WTC11 (cell line): ENCODE data around the gene TNIP1. TPM values are rescaled to one million over a fixed set of nuclear protein-coding genes. Genes with fewer than 3 reads are reported as not detected.

Experiments used
- ATAC-seq: fragments of 200-7000 bp; cut with Tn5 transposase; 2 replicates; pipeline ENCODE4 v1.10.0; 2021; ENCODE audit warnings: mild to moderate bottlenecking, moderate library complexity
- CTCF ChIA-PET: fragments of 300-600 bp; sonication (Branson Sonifier 250); formaldehyde crosslinking; loops from one replicate; lab custom pipeline; 2021; ENCODE audit warnings: antibody characterized with exemption; lab: Charles Lee
- POLR2A ChIA-PET: fragments of 350-600 bp; sonication (Branson Sonifier 250); formaldehyde crosslinking; loops from one replicate; lab custom pipeline; 2021; ENCODE audit warnings: antibody characterized with exemption; lab: Charles Lee
- DNase-seq: peaks from one replicate; pipeline ENCODE4 v3.0.0; 2021; ENCODE audit warnings: low spot score
- H3K27ac Mint-ChIP-seq: 2 replicates; pipeline ENCODE4 v1.8.0; 2021; ENCODE audit warnings: mixed read lengths
- H3K27me3 Mint-ChIP-seq: 2 replicates; pipeline ENCODE4 v1.8.0; 2021; ENCODE audit warnings: low read depth, mild to moderate bottlenecking, moderate library complexity, mixed read lengths
- H3K36me3 Mint-ChIP-seq: 2 replicates; pipeline ENCODE4 v1.8.0; 2021; ENCODE audit warnings: mixed read lengths
- H3K4me1 Mint-ChIP-seq: 2 replicates; pipeline ENCODE4 v1.8.0; 2022; ENCODE audit warnings: mixed read lengths
- H3K4me3 Mint-ChIP-seq: 2 replicates; pipeline ENCODE4 v1.8.0; 2021; ENCODE audit warnings: mild to moderate bottlenecking, moderate library complexity, mixed read lengths
- H3K9me3 Mint-ChIP-seq: 2 replicates; pipeline ENCODE4 v1.8.0; 2021; ENCODE audit warnings: mixed read lengths
- ELF4 ChIP-seq: sonication (generic); formaldehyde crosslinking; IDR thresholded peaks from 2 replicates; pipeline ENCODE4 v1.8.1; 2022; ENCODE audit warnings: low read depth, mild to moderate bottlenecking, moderate library complexity, missing genetic modification reagents
- GRHL2 ChIP-seq: fragments of 250-450 bp; sonication (Bioruptor Pico); IDR thresholded peaks from 2 replicates; pipeline ENCODE4 v1.8.0; 2022; ENCODE audit warnings: mild to moderate bottlenecking, moderate library complexity; ENCODE audit not compliant: insufficient replicate concordance, severe bottlenecking
- HMGA2 ChIP-seq: fragments of 250-450 bp; sonication (Bioruptor Pico); IDR thresholded peaks from 2 replicates; pipeline ENCODE4 v1.4.0; 2021; ENCODE audit warnings: mild to moderate bottlenecking, moderate library complexity
- IRF2 ChIP-seq: sonication (generic); formaldehyde crosslinking; IDR thresholded peaks from 2 replicates; pipeline ENCODE4 v1.8.0; 2022; ENCODE audit warnings: low read depth, missing genetic modification reagents, borderline replicate concordance
- MXD4 ChIP-seq: fragments of 250-450 bp; sonication (Bioruptor Pico); IDR thresholded peaks from 2 replicates; pipeline ENCODE4 v1.8.0; 2021; ENCODE audit warnings: mild to moderate bottlenecking, moderate library complexity, borderline replicate concordance
- NFATC4 ChIP-seq: fragments of 250-450 bp; sonication (Bioruptor Pico); IDR thresholded peaks from 2 replicates; pipeline ENCODE4 v1.9.0; 2021; ENCODE audit warnings: mild to moderate bottlenecking
- NFYB ChIP-seq: sonication (generic); formaldehyde crosslinking; conservative IDR thresholded peaks from 2 replicates; pipeline ENCODE4 v1.8.0; 2022; ENCODE audit warnings: low read depth, missing genetic modification reagents
- RORB ChIP-seq: fragments of 250-450 bp; sonication (Bioruptor Pico); IDR thresholded peaks from 2 replicates; pipeline ENCODE4 v1.9.0; 2021; ENCODE audit warnings: mild to moderate bottlenecking
- TEAD4 ChIP-seq: sonication (generic); formaldehyde crosslinking; IDR thresholded peaks from 2 replicates; pipeline ENCODE4 v1.8.0; 2022; ENCODE audit warnings: mild to moderate bottlenecking, missing genetic modification reagents
- ZNF396 ChIP-seq: fragments of 250-450 bp; sonication (Bioruptor Pico); IDR thresholded peaks from 2 replicates; pipeline ENCODE4 v1.8.0; 2021; ENCODE audit warnings: mild to moderate bottlenecking, moderate library complexity, borderline replicate concordance
- ZNF416 ChIP-seq: fragments of 250-450 bp; sonication (Bioruptor Pico); IDR thresholded peaks from 2 replicates; pipeline ENCODE4 v1.9.0; 2021; ENCODE audit warnings: mild to moderate bottlenecking, inconsistent platforms
- total RNA-seq: library from RNA; stranded (reverse); gene quantifications from 3 replicates; pipeline ENCODE4 v1.2.3, GENCODE V29; 2021
- TF ChIP-seq, protein P1 (sequence below): sonication (generic); formaldehyde crosslinking; IDR thresholded peaks from 2 replicates; pipeline ENCODE4 v1.8.0; 2022; ENCODE audit warnings: missing genetic modification reagents
- TF ChIP-seq, protein P2 (sequence below): sonication (generic); formaldehyde crosslinking; IDR thresholded peaks from 2 replicates; pipeline ENCODE4 v1.8.0; 2023; ENCODE audit warnings: missing genetic modification reagents, mild to moderate bottlenecking, borderline replicate concordance
- TF ChIP-seq, protein P3 (sequence below): sonication (generic); formaldehyde crosslinking; IDR thresholded peaks from 2 replicates; pipeline ENCODE4 v1.8.1; 2022; ENCODE audit warnings: mild to moderate bottlenecking, missing genetic modification reagents, moderate library complexity, borderline replicate concordance
- TF ChIP-seq, protein P4 (sequence below): sonication (generic); formaldehyde crosslinking; IDR thresholded peaks from 2 replicates; pipeline ENCODE4 v1.8.1; 2022; ENCODE audit warnings: low read depth, mild to moderate bottlenecking, moderate library complexity, missing genetic modification reagents, borderline replicate concordance
- TF ChIP-seq, protein P5 (sequence below): fragments of 250-450 bp; sonication (Bioruptor Pico); IDR thresholded peaks from 2 replicates; pipeline ENCODE4 v1.9.0; 2021; ENCODE audit warnings: moderate library complexity, mild to moderate bottlenecking, inconsistent platforms, borderline replicate concordance

The TNIP1 gene
- total RNA-seq, 1 experiment from 2014 or later, result 41.1 TPM

DNA sequence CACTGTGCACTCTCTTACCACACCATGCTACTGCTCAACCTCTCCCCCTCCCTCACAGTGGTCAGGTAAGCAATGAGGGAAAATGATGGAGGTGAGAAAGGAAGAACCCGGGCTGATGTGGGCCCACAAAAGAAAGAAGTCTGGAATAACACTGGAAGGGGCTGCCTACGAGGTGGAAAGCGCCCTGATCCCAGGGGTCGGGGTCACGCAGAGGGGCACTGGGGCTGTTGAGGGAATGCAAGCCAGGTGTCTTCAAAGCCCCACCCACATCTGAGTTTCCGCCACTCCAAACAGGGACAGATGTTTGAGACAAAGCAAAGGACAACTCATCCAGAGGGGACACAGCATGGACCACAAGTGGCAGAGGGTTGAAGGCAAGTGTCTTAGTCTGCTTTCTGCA, 4.2 kb downstream of the TNIP1 start (continued):
- TF ChIP-seq ZNF416 (CRISPR knock-in tag) (no peak), RORB (CRISPR knock-in tag) (no peak), MXD4 (CRISPR knock-in tag) (no peak), ELF4 (CRISPR knock-in tag) (no peak), NFATC4 (CRISPR knock-in tag) (no peak)
- TF ChIP-seq, protein P1, sequence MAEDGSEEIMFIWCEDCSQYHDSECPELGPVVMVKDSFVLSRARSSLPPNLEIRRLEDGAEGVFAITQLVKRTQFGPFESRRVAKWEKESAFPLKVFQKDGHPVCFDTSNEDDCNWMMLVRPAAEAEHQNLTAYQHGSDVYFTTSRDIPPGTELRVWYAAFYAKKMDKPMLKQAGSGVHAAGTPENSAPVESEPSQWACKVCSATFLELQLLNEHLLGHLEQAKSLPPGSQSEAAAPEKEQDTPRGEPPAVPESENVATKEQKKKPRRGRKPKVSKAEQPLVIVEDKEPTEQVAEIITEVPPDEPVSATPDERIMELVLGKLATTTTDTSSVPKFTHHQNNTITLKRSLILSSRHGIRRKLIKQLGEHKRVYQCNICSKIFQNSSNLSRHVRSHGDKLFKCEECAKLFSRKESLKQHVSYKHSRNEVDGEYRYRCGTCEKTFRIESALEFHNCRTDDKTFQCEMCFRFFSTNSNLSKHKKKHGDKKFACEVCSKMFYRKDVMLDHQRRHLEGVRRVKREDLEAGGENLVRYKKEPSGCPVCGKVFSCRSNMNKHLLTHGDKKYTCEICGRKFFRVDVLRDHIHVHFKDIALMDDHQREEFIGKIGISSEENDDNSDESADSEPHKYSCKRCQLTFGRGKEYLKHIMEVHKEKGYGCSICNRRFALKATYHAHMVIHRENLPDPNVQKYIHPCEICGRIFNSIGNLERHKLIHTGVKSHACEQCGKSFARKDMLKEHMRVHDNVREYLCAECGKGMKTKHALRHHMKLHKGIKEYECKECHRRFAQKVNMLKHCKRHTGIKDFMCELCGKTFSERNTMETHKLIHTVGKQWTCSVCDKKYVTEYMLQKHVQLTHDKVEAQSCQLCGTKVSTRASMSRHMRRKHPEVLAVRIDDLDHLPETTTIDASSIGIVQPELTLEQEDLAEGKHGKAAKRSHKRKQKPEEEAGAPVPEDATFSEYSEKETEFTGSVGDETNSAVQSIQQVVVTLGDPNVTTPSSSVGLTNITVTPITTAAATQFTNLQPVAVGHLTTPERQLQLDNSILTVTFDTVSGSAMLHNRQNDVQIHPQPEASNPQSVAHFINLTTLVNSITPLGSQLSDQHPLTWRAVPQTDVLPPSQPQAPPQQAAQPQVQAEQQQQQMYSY, result no peak

DNA sequence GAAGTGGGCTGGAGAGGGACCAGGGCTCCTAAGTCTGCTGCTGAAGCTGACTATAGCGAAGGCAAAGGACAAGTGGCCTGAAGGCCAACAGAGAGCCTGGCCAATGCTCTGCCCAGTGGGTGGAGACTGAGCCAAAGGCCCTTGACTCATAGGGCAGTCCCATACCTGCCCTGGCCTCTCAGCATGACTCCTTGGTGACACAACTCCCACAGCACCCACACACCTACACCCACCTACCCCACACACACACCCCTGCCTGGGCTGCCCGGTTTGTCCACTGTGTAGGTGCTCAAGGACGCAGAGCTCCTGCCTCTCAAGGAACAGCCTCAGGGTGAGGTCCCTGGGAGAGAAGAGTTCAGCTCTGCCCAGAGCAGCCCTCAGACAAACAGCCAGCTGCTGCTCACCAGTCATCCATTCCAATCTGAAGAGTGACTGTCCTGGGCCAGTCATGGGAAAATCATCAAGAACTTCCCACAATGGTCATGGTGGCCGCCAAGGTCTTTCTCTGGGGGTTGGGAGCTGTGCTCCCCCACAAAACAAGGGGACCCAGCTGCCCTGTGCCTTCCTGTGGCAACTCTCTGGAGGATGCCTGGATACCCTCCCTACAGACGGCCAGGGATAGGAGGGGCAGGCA, 5.0 kb downstream of the TNIP1 start:
- Mint-ChIP-seq H3K27me3 (no peaks in the 10 kb centered on the region), H3K4me3 (no peak overlapping the region), H3K27ac (0 out of 2 replicates have a peak overlapping the region, but pooled peaks have one; percentile 41), H3K4me1 (peaks cover 18% of the 10 kb centered on the region), H3K9me3 (no peaks in the 10 kb centered on the region), H3K36me3 (no peaks in the 10 kb centered on the region)
- TF ChIP-seq, protein P2, sequence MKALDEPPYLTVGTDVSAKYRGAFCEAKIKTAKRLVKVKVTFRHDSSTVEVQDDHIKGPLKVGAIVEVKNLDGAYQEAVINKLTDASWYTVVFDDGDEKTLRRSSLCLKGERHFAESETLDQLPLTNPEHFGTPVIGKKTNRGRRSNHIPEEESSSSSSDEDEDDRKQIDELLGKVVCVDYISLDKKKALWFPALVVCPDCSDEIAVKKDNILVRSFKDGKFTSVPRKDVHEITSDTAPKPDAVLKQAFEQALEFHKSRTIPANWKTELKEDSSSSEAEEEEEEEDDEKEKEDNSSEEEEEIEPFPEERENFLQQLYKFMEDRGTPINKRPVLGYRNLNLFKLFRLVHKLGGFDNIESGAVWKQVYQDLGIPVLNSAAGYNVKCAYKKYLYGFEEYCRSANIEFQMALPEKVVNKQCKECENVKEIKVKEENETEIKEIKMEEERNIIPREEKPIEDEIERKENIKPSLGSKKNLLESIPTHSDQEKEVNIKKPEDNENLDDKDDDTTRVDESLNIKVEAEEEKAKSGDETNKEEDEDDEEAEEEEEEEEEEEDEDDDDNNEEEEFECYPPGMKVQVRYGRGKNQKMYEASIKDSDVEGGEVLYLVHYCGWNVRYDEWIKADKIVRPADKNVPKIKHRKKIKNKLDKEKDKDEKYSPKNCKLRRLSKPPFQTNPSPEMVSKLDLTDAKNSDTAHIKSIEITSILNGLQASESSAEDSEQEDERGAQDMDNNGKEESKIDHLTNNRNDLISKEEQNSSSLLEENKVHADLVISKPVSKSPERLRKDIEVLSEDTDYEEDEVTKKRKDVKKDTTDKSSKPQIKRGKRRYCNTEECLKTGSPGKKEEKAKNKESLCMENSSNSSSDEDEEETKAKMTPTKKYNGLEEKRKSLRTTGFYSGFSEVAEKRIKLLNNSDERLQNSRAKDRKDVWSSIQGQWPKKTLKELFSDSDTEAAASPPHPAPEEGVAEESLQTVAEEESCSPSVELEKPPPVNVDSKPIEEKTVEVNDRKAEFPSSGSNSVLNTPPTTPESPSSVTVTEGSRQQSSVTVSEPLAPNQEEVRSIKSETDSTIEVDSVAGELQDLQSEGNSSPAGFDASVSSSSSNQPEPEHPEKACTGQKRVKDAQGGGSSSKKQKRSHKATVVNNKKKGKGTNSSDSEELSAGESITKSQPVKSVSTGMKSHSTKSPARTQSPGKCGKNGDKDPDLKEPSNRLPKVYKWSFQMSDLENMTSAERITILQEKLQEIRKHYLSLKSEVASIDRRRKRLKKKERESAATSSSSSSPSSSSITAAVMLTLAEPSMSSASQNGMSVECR (CRISPR knock-in tag), result no peak
- TF ChIP-seq ZNF396 (CRISPR knock-in tag), result no peak
- TF ChIP-seq, protein P3, sequence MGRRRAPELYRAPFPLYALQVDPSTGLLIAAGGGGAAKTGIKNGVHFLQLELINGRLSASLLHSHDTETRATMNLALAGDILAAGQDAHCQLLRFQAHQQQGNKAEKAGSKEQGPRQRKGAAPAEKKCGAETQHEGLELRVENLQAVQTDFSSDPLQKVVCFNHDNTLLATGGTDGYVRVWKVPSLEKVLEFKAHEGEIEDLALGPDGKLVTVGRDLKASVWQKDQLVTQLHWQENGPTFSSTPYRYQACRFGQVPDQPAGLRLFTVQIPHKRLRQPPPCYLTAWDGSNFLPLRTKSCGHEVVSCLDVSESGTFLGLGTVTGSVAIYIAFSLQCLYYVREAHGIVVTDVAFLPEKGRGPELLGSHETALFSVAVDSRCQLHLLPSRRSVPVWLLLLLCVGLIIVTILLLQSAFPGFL (CRISPR knock-in tag), result no peak
- no peak for TF ChIP-seq TEAD4 (CRISPR knock-in tag)
- TF ChIP-seq, protein P4, sequence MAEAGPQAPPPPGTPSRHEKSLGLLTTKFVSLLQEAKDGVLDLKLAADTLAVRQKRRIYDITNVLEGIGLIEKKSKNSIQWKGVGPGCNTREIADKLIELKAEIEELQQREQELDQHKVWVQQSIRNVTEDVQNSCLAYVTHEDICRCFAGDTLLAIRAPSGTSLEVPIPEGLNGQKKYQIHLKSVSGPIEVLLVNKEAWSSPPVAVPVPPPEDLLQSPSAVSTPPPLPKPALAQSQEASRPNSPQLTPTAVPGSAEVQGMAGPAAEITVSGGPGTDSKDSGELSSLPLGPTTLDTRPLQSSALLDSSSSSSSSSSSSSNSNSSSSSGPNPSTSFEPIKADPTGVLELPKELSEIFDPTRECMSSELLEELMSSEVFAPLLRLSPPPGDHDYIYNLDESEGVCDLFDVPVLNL, result no peak
- ChIA-PET CTCF (interaction anchor here (1.2 to 2.3 kb wide), 2 partner anchors 24 to 163 kb away, joined by 3 to 11 read pairs; no protein-coding TSS in a partner anchor), POLR2A (no interaction called here)
- no peak for ATAC-seq
- no peak for DNase-seq

DNA sequence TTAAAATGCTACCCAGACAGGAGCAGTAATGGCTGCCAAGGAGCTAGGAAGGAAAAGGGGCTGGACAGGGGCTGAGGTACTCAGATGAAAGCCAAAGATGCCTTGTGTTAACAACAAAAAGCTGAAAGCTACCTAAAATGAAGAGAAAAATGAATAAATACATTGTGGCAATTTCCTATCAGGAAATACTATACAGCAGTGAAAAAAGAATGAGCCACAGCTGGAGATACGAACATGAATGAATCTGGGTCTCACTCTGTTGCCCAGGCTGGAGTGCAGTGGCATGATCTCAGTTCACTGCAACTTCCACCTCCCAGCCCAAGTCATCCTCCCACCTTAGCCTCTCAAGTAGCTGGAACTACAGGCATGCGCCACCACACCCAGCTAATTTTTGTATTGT, 6.3 kb downstream of the TNIP1 start:
- no peaks in the 10 kb centered on the region for H3K36me3 Mint-ChIP-seq
- H3K27ac Mint-ChIP-seq, result no peak overlapping the region
- no peak overlapping the region for H3K4me3 Mint-ChIP-seq
- ATAC-seq (no peak), DNase-seq (no peak)
- TF ChIP-seq GRHL2 (CRISPR knock-in tag) (no peak), IRF2 (no peak), NFATC4 (CRISPR knock-in tag) (no peak), HMGA2 (CRISPR knock-in tag) (no peak), NFYB (no peak), ZNF416 (CRISPR knock-in tag) (no peak)
- TF ChIP-seq, protein P5, sequence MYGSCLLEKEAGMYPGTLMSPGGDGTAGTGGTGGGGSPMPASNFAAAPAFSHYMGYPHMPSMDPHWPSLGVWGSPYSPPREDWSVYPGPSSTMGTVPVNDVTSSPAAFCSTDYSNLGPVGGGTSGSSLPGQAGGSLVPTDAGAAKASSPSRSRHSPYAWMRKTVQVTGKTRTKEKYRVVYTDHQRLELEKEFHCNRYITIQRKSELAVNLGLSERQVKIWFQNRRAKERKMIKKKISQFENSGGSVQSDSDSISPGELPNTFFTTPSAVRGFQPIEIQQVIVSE (CRISPR knock-in tag), result no peak
- TF ChIP-seq, protein P4, result no peak
- peaks cover 10% of the 10 kb centered on the region for H3K4me1 Mint-ChIP-seq
- no peaks in the 10 kb centered on the region for H3K9me3 Mint-ChIP-seq
- CTCF ChIA-PET, result interaction anchor here (0.6 kb wide), 1 partner anchor 54 kb away, joined by 3 read pairs; no protein-coding TSS in a partner anchor
- H3K27me3 Mint-ChIP-seq, result no peaks in the 10 kb centered on the region
- POLR2A ChIA-PET, result no interaction called here
